ENCODE results near the gene MIER2. TPM values are rescaled to one million over a fixed set of nuclear protein-coding genes. Genes with fewer than 3 reads are reported as not detected.

MIER2 gene
- total and polyA plus RNA-seq, 10 of the 15 experiments (the other 5 are each of a cell fraction or from before 2014, with no cell fraction given): 0.48 to 23.6 (median 12.1) TPM

- TF ChIP-seq, protein P1, sequence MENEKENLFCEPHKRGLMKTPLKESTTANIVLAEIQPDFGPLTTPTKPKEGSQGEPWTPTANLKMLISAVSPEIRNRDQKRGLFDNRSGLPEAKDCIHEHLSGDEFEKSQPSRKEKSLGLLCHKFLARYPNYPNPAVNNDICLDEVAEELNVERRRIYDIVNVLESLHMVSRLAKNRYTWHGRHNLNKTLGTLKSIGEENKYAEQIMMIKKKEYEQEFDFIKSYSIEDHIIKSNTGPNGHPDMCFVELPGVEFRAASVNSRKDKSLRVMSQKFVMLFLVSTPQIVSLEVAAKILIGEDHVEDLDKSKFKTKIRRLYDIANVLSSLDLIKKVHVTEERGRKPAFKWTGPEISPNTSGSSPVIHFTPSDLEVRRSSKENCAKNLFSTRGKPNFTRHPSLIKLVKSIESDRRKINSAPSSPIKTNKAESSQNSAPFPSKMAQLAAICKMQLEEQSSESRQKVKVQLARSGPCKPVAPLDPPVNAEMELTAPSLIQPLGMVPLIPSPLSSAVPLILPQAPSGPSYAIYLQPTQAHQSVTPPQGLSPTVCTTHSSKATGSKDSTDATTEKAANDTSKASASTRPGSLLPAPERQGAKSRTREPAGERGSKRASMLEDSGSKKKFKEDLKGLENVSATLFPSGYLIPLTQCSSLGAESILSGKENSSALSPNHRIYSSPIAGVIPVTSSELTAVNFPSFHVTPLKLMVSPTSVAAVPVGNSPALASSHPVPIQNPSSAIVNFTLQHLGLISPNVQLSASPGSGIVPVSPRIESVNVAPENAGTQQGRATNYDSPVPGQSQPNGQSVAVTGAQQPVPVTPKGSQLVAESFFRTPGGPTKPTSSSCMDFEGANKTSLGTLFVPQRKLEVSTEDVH (IDR thresholded peaks at IDR 0.05; ENCODE audit: low read depth, partially characterized antibody): no peak
These were observed 57.2 kb downstream of the MIER2 start (continued) for GRCh38 chr19:287381-287871.

GRCh38 chr19:283395-283794, 61.2 kb downstream of the MIER2 start:
- DNase-seq (ENCODE audit: low read depth, low spot score) (no peak), ATAC-seq (no peak), FAIRE-seq (no peak)
- ChIA-PET RAD21 (ENCODE audit: unreplicated experiment) (no interaction called here), SMC1A (ENCODE audit: uncharacterized antibody, unreplicated experiment) (no interaction called here), POLR2A (no interaction called here), CTCF (no interaction called here)
- Histone ChIP-seq H2AFZ (ENCODE audit: control insufficient read depth, low read depth, low read length) (no peak overlapping the region), H3K4me1 (ENCODE audit: control insufficient read depth, insufficient read depth, low read length) (no peaks in the 10 kb centered on the region), H3K9me3 (replicated peaks; ENCODE audit: control insufficient read depth, insufficient read depth, low read length) (no peaks in the 10 kb centered on the region), H3K4me3 (no peak overlapping the region), H3K36me3 (ENCODE audit: control insufficient read depth in 2 of 2, insufficient read depth in 2 of 2, low read length in 1 of 2) (no peaks in the 10 kb centered on the region), H3K79me2 (ENCODE audit: control insufficient read depth, insufficient read depth, low read length) (no peaks in the 10 kb centered on the region), H3K4me2 (ENCODE audit: control insufficient read depth, insufficient read depth) (no peak overlapping the region), H4K20me1 (ENCODE audit: control insufficient read depth, insufficient read depth) (no peaks in the 10 kb centered on the region), H3K27ac (ENCODE audit: control insufficient read depth, insufficient read depth) (no peak overlapping the region), H3K9ac (ENCODE audit: control insufficient read depth, insufficient read depth, low read length) (no peak overlapping the region), H3K27me3 (replicated peaks in 1 of 2; ENCODE audit: control insufficient read depth in 2 of 2, insufficient read depth in 2 of 2, low read length in 1 of 2) (no peaks in the 10 kb centered on the region; a peak in 1 of 4 replicates)
- WGBS (ENCODE audit: insufficient coverage, insufficient replicate concordance, low lambda C conversion rate, missing lambda C conversion rate): 58% methylated on average over 10 of the region's 10 CpGs
- no TSS peak for BruUV-seq (replicated peaks)
- in situ Hi-C loops (cut with MboI): no loop called here
- intact Hi-C loops (cut with micrococcal nuclease; ENCODE audit: unreplicated experiment): no loop called here
- no peak for TF ChIP-seq PRDM15 (CRISPR knock-in tag; IDR thresholded peaks at IDR 0.05)
- TF ChIP-seq ZSCAN29 (IDR thresholded peaks at IDR 0.05): no peak
- no peak for TF ChIP-seq PML (IDR thresholded peaks at IDR 0.05; ENCODE audit: low read length)
- TF ChIP-seq EZH2 (IDR thresholded peaks at IDR 0.05; ENCODE audit: borderline replicate concordance, control insufficient read depth, low read depth, low read length): no peak
- TF ChIP-seq CHD1 (IDR thresholded peaks at IDR 0.05; ENCODE audit: low read depth, low read length): no peak
- TF ChIP-seq MTA3 (IDR thresholded peaks at IDR 0.05; ENCODE audit: borderline replicate concordance, low read length): no peak
- no peak for TF ChIP-seq SMC3 (IDR thresholded peaks at IDR 0.05; ENCODE audit: borderline replicate concordance, low read length)
- TF ChIP-seq POLR2A (IDR thresholded peaks at IDR 0.05; ENCODE audit: low read depth, low read length): no peak
- no peak for TF ChIP-seq STAT1 (conservative IDR thresholded peaks at IDR 0.05)
- TF ChIP-seq BCLAF1 (IDR thresholded peaks at IDR 0.05): no peak
- no peak for TF ChIP-seq NBN (IDR thresholded peaks at IDR 0.05)
- no peak for TF ChIP-seq HSF1 (IDR thresholded peaks at IDR 0.05; ENCODE audit: low read depth, low read length)

Data from GM12878 (cell line).